B cell (primary cell): ENCODE data around the gene NCOA4.
"Not testable (repeated sequence)": the region's sequence is repeated elsewhere in the genome, so short reads cannot be mapped to it uniquely, and the experiment has no call there.

ENCODE experiments used
- EZH2 ChIP-seq: IDR thresholded peaks from 2 replicates; pipeline ENCODE4 v1.6.1; 2012; ENCODE audit warnings: borderline replicate concordance, low read depth, mild to moderate bottlenecking, moderate library complexity, low read length; ENCODE audit not compliant: insufficient read depth, poor library complexity, severe bottlenecking
- TF ChIP-seq, protein P1 (sequence below): fragments of 200-600 bp; IDR thresholded peaks from one replicate; pipeline ENCODE4 v1.8.0; 2022; ENCODE audit warnings: antibody characterized with exemption, mild to moderate bottlenecking

DNA sequence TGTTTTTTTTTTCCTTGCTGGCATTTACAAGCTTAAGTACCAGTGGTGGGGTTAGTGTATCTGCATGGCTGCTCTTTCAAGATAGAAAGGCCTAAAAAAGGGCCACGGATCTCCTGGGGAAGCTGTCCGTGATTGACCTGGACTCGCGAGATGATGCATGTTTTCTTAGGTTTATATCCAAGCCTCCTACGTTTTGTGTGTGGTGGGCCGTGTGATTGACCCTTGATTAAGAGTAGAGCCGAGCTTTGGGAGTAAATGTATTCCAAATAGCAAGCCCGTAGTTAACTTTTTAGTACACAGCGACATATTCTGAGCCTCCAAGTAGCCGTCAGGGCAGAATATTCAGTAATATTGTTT is 57.6 kb downstream of the NCOA4 start:
- TF ChIP-seq, protein P1, sequence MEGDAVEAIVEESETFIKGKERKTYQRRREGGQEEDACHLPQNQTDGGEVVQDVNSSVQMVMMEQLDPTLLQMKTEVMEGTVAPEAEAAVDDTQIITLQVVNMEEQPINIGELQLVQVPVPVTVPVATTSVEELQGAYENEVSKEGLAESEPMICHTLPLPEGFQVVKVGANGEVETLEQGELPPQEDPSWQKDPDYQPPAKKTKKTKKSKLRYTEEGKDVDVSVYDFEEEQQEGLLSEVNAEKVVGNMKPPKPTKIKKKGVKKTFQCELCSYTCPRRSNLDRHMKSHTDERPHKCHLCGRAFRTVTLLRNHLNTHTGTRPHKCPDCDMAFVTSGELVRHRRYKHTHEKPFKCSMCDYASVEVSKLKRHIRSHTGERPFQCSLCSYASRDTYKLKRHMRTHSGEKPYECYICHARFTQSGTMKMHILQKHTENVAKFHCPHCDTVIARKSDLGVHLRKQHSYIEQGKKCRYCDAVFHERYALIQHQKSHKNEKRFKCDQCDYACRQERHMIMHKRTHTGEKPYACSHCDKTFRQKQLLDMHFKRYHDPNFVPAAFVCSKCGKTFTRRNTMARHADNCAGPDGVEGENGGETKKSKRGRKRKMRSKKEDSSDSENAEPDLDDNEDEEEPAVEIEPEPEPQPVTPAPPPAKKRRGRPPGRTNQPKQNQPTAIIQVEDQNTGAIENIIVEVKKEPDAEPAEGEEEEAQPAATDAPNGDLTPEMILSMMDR: not testable (repeated sequence)
- TF ChIP-seq EZH2: not testable (repeated sequence)
